ENCODE results near the gene TRDN. TPM values are rescaled to one million over a fixed set of nuclear protein-coding genes. Genes with fewer than 3 reads are reported as not detected.

Gene TRDN
- polyA plus RNA-seq, 1 experiment: not detected

DNA sequence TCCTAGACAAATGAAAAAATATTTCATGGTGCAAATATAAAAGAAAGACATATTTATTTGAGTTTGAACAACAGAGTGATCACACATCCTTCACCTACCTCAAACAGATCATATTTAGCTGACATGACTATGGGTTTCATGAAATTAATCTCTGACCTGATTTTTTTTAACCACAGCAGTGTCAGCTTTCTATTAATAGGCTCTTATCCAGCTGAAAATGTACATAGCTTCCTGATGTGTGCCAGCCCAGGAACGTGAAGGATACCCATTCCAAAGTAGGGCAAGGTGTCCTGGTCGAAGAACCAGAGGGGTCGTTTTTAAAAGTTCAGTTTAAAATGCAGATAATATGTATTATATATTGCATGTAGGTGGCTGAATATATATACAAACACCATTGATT is 19.8 kb downstream of the TRDN start:
- TF ChIP-seq, protein P1, sequence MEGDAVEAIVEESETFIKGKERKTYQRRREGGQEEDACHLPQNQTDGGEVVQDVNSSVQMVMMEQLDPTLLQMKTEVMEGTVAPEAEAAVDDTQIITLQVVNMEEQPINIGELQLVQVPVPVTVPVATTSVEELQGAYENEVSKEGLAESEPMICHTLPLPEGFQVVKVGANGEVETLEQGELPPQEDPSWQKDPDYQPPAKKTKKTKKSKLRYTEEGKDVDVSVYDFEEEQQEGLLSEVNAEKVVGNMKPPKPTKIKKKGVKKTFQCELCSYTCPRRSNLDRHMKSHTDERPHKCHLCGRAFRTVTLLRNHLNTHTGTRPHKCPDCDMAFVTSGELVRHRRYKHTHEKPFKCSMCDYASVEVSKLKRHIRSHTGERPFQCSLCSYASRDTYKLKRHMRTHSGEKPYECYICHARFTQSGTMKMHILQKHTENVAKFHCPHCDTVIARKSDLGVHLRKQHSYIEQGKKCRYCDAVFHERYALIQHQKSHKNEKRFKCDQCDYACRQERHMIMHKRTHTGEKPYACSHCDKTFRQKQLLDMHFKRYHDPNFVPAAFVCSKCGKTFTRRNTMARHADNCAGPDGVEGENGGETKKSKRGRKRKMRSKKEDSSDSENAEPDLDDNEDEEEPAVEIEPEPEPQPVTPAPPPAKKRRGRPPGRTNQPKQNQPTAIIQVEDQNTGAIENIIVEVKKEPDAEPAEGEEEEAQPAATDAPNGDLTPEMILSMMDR (IDR thresholded peaks at IDR 0.05; ENCODE audit: insufficient read depth, low read depth, low read length): no peak
- Histone ChIP-seq H3K36me3 (ENCODE audit: control insufficient read depth, insufficient read depth, low read length) (no peaks in the 10 kb centered on the region), H3K27me3 (ENCODE audit: control insufficient read depth, insufficient read depth, low read length) (no peaks in the 10 kb centered on the region), H3K4me3 (ENCODE audit: low read depth, low read length) (no peak overlapping the region)
- CTCF ChIA-PET: no interaction called here
- POLR2A ChIA-PET: no interaction called here
- DNase-seq (ENCODE audit: low read depth): no peak

DNA sequence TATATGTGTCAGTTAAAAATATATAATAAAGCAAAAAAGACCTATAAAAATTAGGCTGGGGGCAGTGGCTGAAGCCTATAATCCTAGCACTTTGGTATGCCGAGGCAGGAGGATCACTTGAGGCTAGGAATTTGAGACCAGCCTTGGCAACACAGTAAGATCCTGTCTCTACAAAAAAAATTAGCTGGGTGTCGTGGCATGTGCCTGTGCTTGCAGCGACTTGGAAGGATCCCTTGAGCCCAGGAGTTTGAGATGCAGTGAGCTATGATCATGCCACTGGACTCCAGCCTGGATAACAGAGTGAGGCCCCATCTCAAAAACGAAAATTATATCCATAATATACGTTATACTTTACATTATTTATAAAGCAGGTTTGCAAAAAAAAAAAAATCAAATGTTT is 20.7 kb downstream of the TRDN start:
- H3K36me3 ChIP-seq (ENCODE audit: control insufficient read depth, insufficient read depth, low read length): no peaks in the 10 kb centered on the region
- ChIA-PET POLR2A (no interaction called here), CTCF (no interaction called here)
- DNase-seq (ENCODE audit: low read depth): no peak
- H3K27me3 ChIP-seq (ENCODE audit: control insufficient read depth, insufficient read depth, low read length): no peaks in the 10 kb centered on the region
- no peak overlapping the region for H3K4me3 ChIP-seq (ENCODE audit: low read depth, low read length)
- TF ChIP-seq, protein P1 (IDR thresholded peaks at IDR 0.05; ENCODE audit: insufficient read depth, low read depth, low read length): no peak

DNA sequence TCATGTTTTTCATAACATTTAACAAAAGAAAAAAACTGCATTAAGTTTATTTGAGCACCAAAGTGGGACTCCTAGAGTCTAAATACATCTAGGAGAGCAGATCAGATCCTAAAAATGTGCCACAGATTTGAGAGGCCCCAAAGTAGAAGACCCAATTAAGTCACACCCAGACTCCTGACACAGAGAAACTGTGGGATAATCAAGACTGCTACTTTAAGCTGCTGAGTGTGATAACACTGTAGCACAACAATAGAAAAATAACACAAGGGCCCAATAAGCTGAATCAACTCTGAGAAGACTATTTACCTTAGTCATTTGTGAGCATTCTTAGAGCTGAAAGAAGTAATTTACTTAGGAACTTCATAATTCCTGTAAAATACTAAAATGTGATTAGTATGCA is 26.0 kb downstream of the TRDN start:
- no peak overlapping the region for H3K4me3 ChIP-seq (ENCODE audit: low read depth, low read length)
- ChIA-PET POLR2A (no interaction called here), CTCF (no interaction called here)
- DNase-seq (ENCODE audit: low read depth): no peak
- H3K36me3 ChIP-seq (ENCODE audit: control insufficient read depth, insufficient read depth, low read length): no peaks in the 10 kb centered on the region
- TF ChIP-seq, protein P1 (IDR thresholded peaks at IDR 0.05; ENCODE audit: insufficient read depth, low read depth, low read length): no peak
- no peaks in the 10 kb centered on the region for H3K27me3 ChIP-seq (ENCODE audit: control insufficient read depth, insufficient read depth, low read length)

DNA sequence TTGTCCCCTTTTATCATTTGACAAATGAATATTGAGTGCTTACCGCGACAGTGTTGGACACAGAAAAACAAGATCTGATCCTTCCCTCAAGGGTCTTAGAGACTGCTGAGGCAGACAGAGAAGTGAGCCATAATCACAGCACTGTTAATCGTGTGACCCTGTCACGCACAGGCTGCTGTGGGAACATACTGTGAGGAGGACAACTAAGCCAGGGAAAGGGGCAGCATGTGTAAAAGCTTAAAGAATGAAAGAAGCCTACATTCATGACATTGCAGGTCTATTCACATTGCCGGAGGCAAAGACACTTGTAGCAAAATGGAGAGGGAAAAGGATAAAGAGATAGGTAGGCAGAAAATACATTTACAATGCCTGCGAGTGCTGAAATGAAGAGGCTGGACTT is 32.7 kb downstream of the TRDN start:
- H3K4me3 ChIP-seq (ENCODE audit: low read depth, low read length): no peak overlapping the region
- ChIA-PET POLR2A (no interaction called here), CTCF (no interaction called here)
- TF ChIP-seq, protein P1 (IDR thresholded peaks at IDR 0.05; ENCODE audit: insufficient read depth, low read depth, low read length): no peak
- no peaks in the 10 kb centered on the region for H3K36me3 ChIP-seq (ENCODE audit: control insufficient read depth, insufficient read depth, low read length)
- no peak for DNase-seq (ENCODE audit: low read depth)
- no peaks in the 10 kb centered on the region for H3K27me3 ChIP-seq (ENCODE audit: control insufficient read depth, insufficient read depth, low read length)

DNA sequence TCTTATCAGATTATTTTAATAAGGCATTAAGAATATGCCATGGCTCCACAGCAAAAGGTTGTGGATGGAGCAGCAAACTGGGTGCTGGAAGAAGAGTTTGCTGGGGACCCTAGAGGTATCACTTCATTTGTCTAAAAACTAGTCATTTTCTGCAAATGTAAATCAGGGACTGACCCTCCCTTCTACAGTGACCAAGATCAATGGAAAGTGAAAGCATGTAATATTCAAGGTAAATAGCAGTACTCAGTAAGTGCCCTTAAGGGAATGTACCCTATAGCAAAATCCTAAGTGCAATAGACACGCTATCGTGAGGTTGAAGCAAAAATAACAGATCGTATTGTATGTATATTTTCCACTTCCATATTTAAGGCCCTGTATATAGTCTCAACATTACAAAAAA is 38.7 kb downstream of the TRDN start:
- H3K4me3 ChIP-seq (ENCODE audit: low read depth, low read length): no peak overlapping the region
- TF ChIP-seq, protein P1 (IDR thresholded peaks at IDR 0.05; ENCODE audit: insufficient read depth, low read depth, low read length): no peak
- POLR2A ChIA-PET: no interaction called here
- no peaks in the 10 kb centered on the region for H3K27me3 ChIP-seq (ENCODE audit: control insufficient read depth, insufficient read depth, low read length)
- CTCF ChIA-PET: no interaction called here
- no peak for DNase-seq (ENCODE audit: low read depth)
- H3K36me3 ChIP-seq (ENCODE audit: control insufficient read depth, insufficient read depth, low read length): no peaks in the 10 kb centered on the region
